GM19035 (cell line): ENCODE data around the gene DPAGT1.
"Not testable (repeated sequence)": the region's sequence is repeated elsewhere in the genome, so short reads cannot be mapped to it uniquely, and the experiment has no call there.

Experiments used
- ATAC-seq: cut with Tn5 transposase; IDR thresholded peaks from one replicate; pipeline ENCODE4 v1.9.1; 2021; ENCODE audit not compliant: unreplicated experiment

The DPAGT1 gene

GRCh38 chr11:119062779-119063178 is 38.9 kb downstream of the DPAGT1 start:
- ATAC-seq = no peak

- ATAC-seq = no peak
Observed at GRCh38 chr11:119061256-119061655, 40.4 kb downstream of the DPAGT1 start.

GRCh38 chr11:119059128-119059527 is 42.5 kb downstream of the DPAGT1 start:
- ATAC-seq = not testable (repeated sequence)

- peak; percentile 88 for ATAC-seq
Observed at GRCh38 chr11:119057000-119057769, 44.5 kb downstream of the DPAGT1 start, which contains the start of gene HYOU1. Gene HYOU1 (minus strand): TSS chr11:119057205. CDS start chr11:119056160, 1,045 bp downstream.

- ATAC-seq = peak; percentile 21
Observed at GRCh38 chr11:119056421-119056999, 45.1 kb downstream of the DPAGT1 start.

GRCh38 chr11:119055901-119056300 is 45.8 kb downstream of the DPAGT1 start:
- no peak for ATAC-seq

GRCh38 chr11:119054418-119054817 is 47.2 kb downstream of the DPAGT1 start:
- ATAC-seq = no peak

- no peak for ATAC-seq
Observed at GRCh38 chr11:119052163-119052814, 49.4 kb downstream of the DPAGT1 start.

GRCh38 chr11:119051440-119052162 is 50.1 kb downstream of the DPAGT1 start:
- ATAC-seq = peak; percentile 48

GRCh38 chr11:119049081-119049480 is 52.6 kb downstream of the DPAGT1 start:
- ATAC-seq = no peak

DNA sequence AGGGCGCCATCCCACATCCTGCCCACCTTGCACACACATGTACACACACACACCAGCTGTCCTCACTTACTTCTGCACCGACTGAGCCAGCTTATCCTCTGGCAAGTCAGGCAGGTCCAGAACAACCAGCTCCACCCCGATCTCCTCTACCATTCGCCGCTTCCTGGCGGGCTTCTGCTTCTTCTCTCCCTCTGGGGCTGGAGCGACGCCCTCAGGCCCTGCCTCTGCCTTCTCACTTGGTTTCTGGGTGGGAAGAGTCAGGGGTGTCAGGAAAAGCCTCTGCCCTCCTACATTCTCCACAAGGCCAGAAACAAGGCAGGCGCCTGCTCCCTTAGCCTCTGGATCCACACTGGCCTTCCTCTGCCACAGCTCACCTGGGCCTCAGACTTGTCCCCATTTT is 53.0 kb downstream of the DPAGT1 start:
- ATAC-seq = no peak

DNA sequence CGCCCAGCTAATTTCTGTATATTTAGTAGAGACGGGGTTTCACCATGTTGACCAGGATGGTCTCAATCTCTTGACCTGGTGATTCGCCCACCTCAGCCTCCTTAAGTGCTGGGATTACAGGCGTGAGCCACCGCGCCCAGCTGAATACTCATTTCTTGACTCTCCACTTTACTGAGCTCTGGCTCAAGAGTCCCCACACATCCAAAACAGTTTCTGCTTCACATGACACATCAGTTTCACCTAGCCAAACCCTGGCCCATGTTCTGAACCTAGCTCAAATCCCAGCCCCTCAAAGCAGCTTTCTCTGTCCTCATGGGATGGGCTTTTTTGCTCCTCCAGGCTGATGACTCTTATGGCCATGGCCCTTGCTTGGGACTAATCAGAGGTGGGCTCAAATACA is 54.4 kb downstream of the DPAGT1 start:
- ATAC-seq = no peak
